Natural killer cell (primary cell): ENCODE results near the gene IGF1R. TPM values are rescaled to one million over a fixed set of nuclear protein-coding genes. Genes with fewer than 3 reads are reported as not detected.

ENCODE experiments used
- ATAC-seq, 3 donors: fragments of 150-1000 bp in 2 of 3; fragments of 200-7000 bp in 1 of 3; cut with Tn5 transposase; 1 replicate in 1 of 3; 2 replicates in 2 of 3; pipeline ENCODE4 v1.10.0; 2021; ENCODE audit warnings: mild to moderate bottlenecking in 2 of 3, moderate library complexity in 2 of 3
- DNase-seq, 2 donors: peaks; one replicate each; pipeline versions ENCODE4 v3.0.0 to v3.0.0-alpha.2; 2013 to 2021; ENCODE audit warnings: mixed read lengths in 1 of 2
- H3K27ac ChIP-seq: one replicate; pipeline ENCODE4 v1.5.1; 2013; ENCODE audit warnings: mild to moderate bottlenecking, low read length
- H3K27me3 ChIP-seq: one replicate; pipeline ENCODE4 v1.6.1; 2013; ENCODE audit warnings: low read length; ENCODE audit not compliant: control insufficient read depth, insufficient read depth
- H3K36me3 ChIP-seq: one replicate; pipeline ENCODE4 v1.6.1; 2013; ENCODE audit warnings: low read length; ENCODE audit not compliant: control insufficient read depth, insufficient read depth
- H3K4me1 ChIP-seq: one replicate; pipeline ENCODE4 v1.6.1; 2013; ENCODE audit warnings: low read length; ENCODE audit not compliant: control insufficient read depth, insufficient read depth
- H3K4me3 ChIP-seq: one replicate; pipeline ENCODE4 v1.5.1; 2013; ENCODE audit warnings: low read length
- H3K9me3 ChIP-seq: one replicate; pipeline ENCODE4 v1.6.1; 2013; ENCODE audit warnings: low read length; ENCODE audit not compliant: control insufficient read depth, insufficient read depth
- H3K27ac Mint-ChIP-seq, 2 donors: one replicate each; pipeline ENCODE4 v1.8.0; 2022; ENCODE audit warnings: mild to moderate bottlenecking in 2 of 2, mixed read lengths in 2 of 2, moderate library complexity in 1 of 2
- H3K27me3 Mint-ChIP-seq, 2 donors: one replicate each; pipeline ENCODE4 v1.8.0; 2022; ENCODE audit warnings: low read depth in 2 of 2, mixed read lengths in 2 of 2
- H3K36me3 Mint-ChIP-seq: one replicate; pipeline ENCODE4 v1.8.0; 2022; ENCODE audit warnings: mixed read lengths
- H3K4me1 Mint-ChIP-seq, 2 donors: one replicate each; pipeline ENCODE4 v1.8.0; 2022; ENCODE audit warnings: mixed read lengths in 2 of 2
- H3K4me3 Mint-ChIP-seq: one replicate; pipeline ENCODE4 v1.8.0; 2022; ENCODE audit warnings: mild to moderate bottlenecking, moderate library complexity, mixed read lengths
- H3K9me3 Mint-ChIP-seq, 2 donors: one replicate each; pipeline ENCODE4 v1.8.0; 2022; ENCODE audit warnings: mixed read lengths in 2 of 2
- WGBS: methylation state at CpG from one replicate; pipeline ENCODE4 v1.1.7; 2013; ENCODE audit warnings: missing lambda C conversion rate; ENCODE audit not compliant: insufficient coverage; 5-methylcytosine and 5-hydroxymethylcytosine counted together
- intact Hi-C: fragments of 100-400 bp; cut with micrococcal nuclease; formaldehyde crosslinking; loops from one replicate; pipeline ENCODE4 v1.14.2; 2022
- total RNA-seq, 4 donors: library from RNA; stranded (reverse); fragments of 120-200 nt in 1 of 4; gene quantifications; one replicate each; pipeline versions ENCODE4 v1.2.3 to v1.2.4, GENCODE V29; 2013 to 2022
- TF ChIP-seq, protein P1 (sequence below): fragments of 200-600 bp; IDR thresholded peaks from one replicate; pipeline ENCODE4 v1.8.0; 2022; ENCODE audit warnings: antibody characterized with exemption

The IGF1R gene
- total RNA-seq, 3 donors from 2014 or later (not counting 1 experiment from before 2014, with no cell fraction given) = 47.3 to 50.7 (median 49.0) TPM

DNA sequence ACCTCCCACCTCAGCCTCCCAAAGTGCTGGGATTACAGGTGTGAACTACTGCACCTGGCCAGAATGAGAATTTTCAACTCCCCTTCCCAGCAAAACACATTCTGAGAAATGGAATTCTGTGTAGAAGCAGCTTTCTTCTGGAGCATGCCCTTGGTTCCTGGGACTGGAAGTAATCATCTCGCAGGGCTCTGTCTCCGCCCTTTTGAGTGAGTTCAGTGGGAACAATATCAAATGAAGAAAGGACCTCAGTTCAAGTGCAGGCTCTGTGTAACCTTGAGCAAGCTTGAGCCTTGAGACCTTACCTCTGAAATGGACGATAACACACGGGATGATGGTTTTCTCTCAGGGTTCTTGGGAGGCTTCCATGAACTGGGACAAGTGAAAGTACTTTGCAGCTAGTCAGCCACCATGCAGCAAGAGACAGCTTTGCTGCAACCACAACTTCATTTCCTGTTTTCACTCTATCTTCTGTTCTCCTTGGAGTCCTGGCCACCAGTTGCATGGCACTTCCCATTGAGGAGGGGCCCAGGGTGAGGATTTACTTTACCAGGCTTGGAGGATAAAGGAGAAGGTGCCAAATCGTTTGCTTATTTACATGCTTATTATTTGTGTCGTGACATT is 35.7 kb upstream of the IGF1R start:
- Histone ChIP-seq H3K27me3 (no peaks in the 10 kb centered on the region), H3K4me1 (no peaks in the 10 kb centered on the region), H3K27ac (no peak overlapping the region), H3K36me3 (no peaks in the 10 kb centered on the region), H3K4me3 (no peak overlapping the region), H3K9me3 (no peaks in the 10 kb centered on the region)
- TF ChIP-seq, protein P1, sequence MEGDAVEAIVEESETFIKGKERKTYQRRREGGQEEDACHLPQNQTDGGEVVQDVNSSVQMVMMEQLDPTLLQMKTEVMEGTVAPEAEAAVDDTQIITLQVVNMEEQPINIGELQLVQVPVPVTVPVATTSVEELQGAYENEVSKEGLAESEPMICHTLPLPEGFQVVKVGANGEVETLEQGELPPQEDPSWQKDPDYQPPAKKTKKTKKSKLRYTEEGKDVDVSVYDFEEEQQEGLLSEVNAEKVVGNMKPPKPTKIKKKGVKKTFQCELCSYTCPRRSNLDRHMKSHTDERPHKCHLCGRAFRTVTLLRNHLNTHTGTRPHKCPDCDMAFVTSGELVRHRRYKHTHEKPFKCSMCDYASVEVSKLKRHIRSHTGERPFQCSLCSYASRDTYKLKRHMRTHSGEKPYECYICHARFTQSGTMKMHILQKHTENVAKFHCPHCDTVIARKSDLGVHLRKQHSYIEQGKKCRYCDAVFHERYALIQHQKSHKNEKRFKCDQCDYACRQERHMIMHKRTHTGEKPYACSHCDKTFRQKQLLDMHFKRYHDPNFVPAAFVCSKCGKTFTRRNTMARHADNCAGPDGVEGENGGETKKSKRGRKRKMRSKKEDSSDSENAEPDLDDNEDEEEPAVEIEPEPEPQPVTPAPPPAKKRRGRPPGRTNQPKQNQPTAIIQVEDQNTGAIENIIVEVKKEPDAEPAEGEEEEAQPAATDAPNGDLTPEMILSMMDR = no peak
- Mint-ChIP-seq H3K4me1 (no peaks in the 10 kb centered on the region), H3K27me3 (peaks cover 16 to 28% of the 10 kb centered on the region in 2 donors), H3K36me3 (no peaks in the 10 kb centered on the region), H3K27ac (no peak overlapping the region), H3K4me3 (no peak overlapping the region), H3K9me3 (no peaks in the 10 kb centered on the region)
- intact Hi-C loops = no loop called here
- 72% methylated on average over 6 of the region's 6 CpGs for WGBS
- DNase-seq (peak in 1 of 2 donors; percentile 21), ATAC-seq (no peak)

DNA sequence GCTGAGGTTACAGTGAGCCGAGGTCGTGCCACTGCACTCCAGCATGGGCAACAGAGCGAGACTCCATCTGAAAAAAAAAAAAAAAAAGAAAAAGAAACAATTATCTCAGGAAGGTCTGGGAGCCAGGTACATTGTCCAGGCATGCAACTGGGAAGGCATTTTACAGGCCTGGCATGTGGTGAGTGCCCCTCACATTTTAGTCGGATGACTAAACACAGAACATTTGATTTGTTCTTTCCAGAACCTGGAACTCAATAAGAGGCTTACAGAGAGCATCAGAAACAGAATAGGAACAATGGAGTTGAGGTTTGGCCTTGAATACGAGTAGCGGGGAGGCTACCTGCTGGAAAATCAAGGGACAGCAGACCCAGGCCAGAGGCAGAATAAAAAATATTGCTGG is 33.7 kb upstream of the IGF1R start:
- Histone ChIP-seq H3K9me3 (no peaks in the 10 kb centered on the region), H3K36me3 (no peaks in the 10 kb centered on the region), H3K27ac (no peak overlapping the region), H3K27me3 (peaks cover 6% of the 10 kb centered on the region), H3K4me1 (no peaks in the 10 kb centered on the region), H3K4me3 (no peak overlapping the region)
- ATAC-seq (no peak), DNase-seq (no peak)
- Mint-ChIP-seq H3K36me3 (no peaks in the 10 kb centered on the region), H3K9me3 (no peaks in the 10 kb centered on the region), H3K4me3 (no peak overlapping the region), H3K27me3 (peaks cover 25 to 30% of the 10 kb centered on the region in 2 donors), H3K27ac (no peak overlapping the region), H3K4me1 (no peaks in the 10 kb centered on the region)
- TF ChIP-seq, protein P1 = no peak
- WGBS = 93% methylated on average over 6 of the region's 6 CpGs
- intact Hi-C loops = no loop called here

DNA sequence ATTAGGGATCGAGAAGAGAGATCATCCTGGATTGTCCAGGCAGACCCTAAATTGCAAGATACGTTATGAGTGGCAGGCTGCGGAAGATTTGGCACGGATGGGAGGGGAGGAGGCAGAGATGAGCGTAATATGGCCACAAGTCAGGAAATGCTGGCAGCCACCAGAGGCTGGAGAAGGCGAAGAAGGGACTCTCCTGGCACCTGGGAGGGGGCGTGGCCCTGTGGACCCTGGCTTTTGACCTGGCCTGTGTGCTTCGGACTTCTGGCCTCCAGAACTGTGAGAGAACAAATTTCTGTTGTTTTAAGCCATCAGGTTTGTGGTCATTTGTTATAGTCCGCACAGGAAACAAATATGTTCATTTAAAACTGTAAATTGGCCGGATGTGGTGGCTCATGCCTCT is 31.9 kb upstream of the IGF1R start:
- Mint-ChIP-seq H3K27me3 (peaks cover 40 to 46% of the 10 kb centered on the region in 2 donors), H3K36me3 (peaks cover 12% of the 10 kb centered on the region), H3K4me3 (no peak overlapping the region), H3K4me1 (no peaks in the 10 kb centered on the region), H3K9me3 (no peaks in the 10 kb centered on the region), H3K27ac (no peak overlapping the region)
- H3K27ac ChIP-seq = no peak overlapping the region
- TF ChIP-seq, protein P1 = no peak
- DNase-seq (no peak), ATAC-seq (no peak)
- H3K27me3 ChIP-seq = peaks cover 17% of the 10 kb centered on the region
- intact Hi-C loops = no loop called here
- H3K4me1 ChIP-seq = no peaks in the 10 kb centered on the region
- WGBS = 78% methylated on average over 10 of the region's 10 CpGs
- H3K4me3 ChIP-seq = no peak overlapping the region
- H3K9me3 ChIP-seq = no peaks in the 10 kb centered on the region
- no peaks in the 10 kb centered on the region for H3K36me3 ChIP-seq
